Mammary epithelial cell (primary cell): ENCODE results near the gene UNC13D.

Experiments
- CTCF ChIP-seq, 2 donors: IDR thresholded peaks in 1 of 2; conservative IDR thresholded peaks in 1 of 2; 2 replicates each; pipeline ENCODE4 v1.5.1; 2011 to 2012; ENCODE audit warnings: inconsistent platforms in 2 of 2, low read length in 2 of 2, mild to moderate bottlenecking in 2 of 2, control low read depth in 1 of 2, low read depth in 1 of 2; ENCODE audit not compliant: insufficient read depth in 1 of 2; ENCODE audit errors: extremely low read depth in 1 of 2
- EZH2 ChIP-seq: IDR thresholded peaks from 2 replicates; pipeline ENCODE4 v1.6.1; 2012; ENCODE audit warnings: low read length, inconsistent platforms, borderline replicate concordance

GRCh38 chr17:75850928-75851692 is 6.9 kb upstream of the UNC13D start:
- TF ChIP-seq CTCF (conservative IDR thresholded peaks at IDR 0.05 in 1 of 2, IDR thresholded peaks at IDR 0.05 in 1 of 2; ENCODE audit: extremely low read depth in 1 of 2, insufficient read depth in 1 of 2, low read depth in 1 of 2, low read length in 2 of 2) = no peak
- TF ChIP-seq EZH2 = no peak
